H9 (cell line): ENCODE data around the gene CHID1. TPM values are rescaled to one million over a fixed set of nuclear protein-coding genes. Genes with fewer than 3 reads are reported as not detected.

Experiments used
- DNase-seq: peaks from one replicate; pipeline ENCODE4 v3.0.0-alpha.2; 2017
- H2AFZ ChIP-seq: one replicate; pipeline ENCODE4 v1.6.1; 2013; ENCODE audit warnings: mild to moderate bottlenecking, low read length, control low read depth, moderate library complexity
- H2AK5ac ChIP-seq: 2 replicates; pipeline ENCODE4 v1.6.1; 2013; ENCODE audit warnings: low read length, control low read depth, mixed read lengths; ENCODE audit not compliant: insufficient read length
- H2BK120ac ChIP-seq: one replicate; pipeline ENCODE4 v1.6.1; 2013; ENCODE audit warnings: low read depth, mild to moderate bottlenecking, low read length, control low read depth, inconsistent platforms; ENCODE audit not compliant: poor library complexity, severe bottlenecking
- H2BK12ac ChIP-seq: 2 replicates; pipeline ENCODE4 v1.6.1; 2013; ENCODE audit warnings: low read length, control low read depth, mixed read lengths, low read depth; ENCODE audit not compliant: insufficient read length
- H2BK15ac ChIP-seq: 2 replicates; pipeline ENCODE4 v1.6.1; 2013; ENCODE audit warnings: low read depth, low read length, control low read depth
- H2BK20ac ChIP-seq: one replicate; pipeline ENCODE4 v1.6.1; 2013; ENCODE audit warnings: low read depth, mild to moderate bottlenecking, low read length, control low read depth, inconsistent platforms; ENCODE audit not compliant: poor library complexity, severe bottlenecking
- H2BK5ac ChIP-seq: 2 replicates; pipeline ENCODE4 v1.6.1; 2013; ENCODE audit warnings: low read length, control low read depth, mixed read lengths; ENCODE audit not compliant: insufficient read length
- H3K14ac ChIP-seq: 2 replicates; pipeline ENCODE4 v1.6.1; 2013; ENCODE audit warnings: low read length, control low read depth; ENCODE audit not compliant: insufficient read depth
- H3K18ac ChIP-seq: 2 replicates; pipeline ENCODE4 v1.6.1; 2013; ENCODE audit warnings: low read depth, mild to moderate bottlenecking, mixed read lengths, low read length, control low read depth; ENCODE audit not compliant: insufficient read length
- H3K23ac ChIP-seq: 2 replicates; pipeline ENCODE4 v1.6.1; 2013; ENCODE audit warnings: low read length, control low read depth, mixed read lengths, low read depth; ENCODE audit not compliant: insufficient read length
- H3K23me2 ChIP-seq: 2 replicates; pipeline ENCODE4 v1.6.1; 2013; ENCODE audit warnings: low read depth, mild to moderate bottlenecking, mixed read lengths, low read length, control low read depth; ENCODE audit not compliant: insufficient read length, poor library complexity, severe bottlenecking
- H3K27ac ChIP-seq: 2 replicates; pipeline ENCODE4 v1.5.1; 2013; ENCODE audit warnings: low read length, control low read depth, mixed read lengths, low read depth; ENCODE audit not compliant: insufficient read length
- H3K27me3 ChIP-seq: 2 replicates; pipeline ENCODE4 v1.6.1; 2013; ENCODE audit warnings: low read length, control low read depth, inconsistent platforms; ENCODE audit not compliant: insufficient read depth
- H3K4ac ChIP-seq: 2 replicates; pipeline ENCODE4 v1.6.1; 2013; ENCODE audit warnings: low read depth, mild to moderate bottlenecking, control low read depth, inconsistent platforms, low read length, moderate library complexity
- H3K4me1 ChIP-seq: 2 replicates; pipeline ENCODE4 v1.6.1; 2013; ENCODE audit warnings: low read length, control low read depth, inconsistent platforms; ENCODE audit not compliant: insufficient read depth
- H3K4me2 ChIP-seq: 2 replicates; pipeline ENCODE4 v1.6.1; 2013; ENCODE audit warnings: low read length, control low read depth, mixed read lengths; ENCODE audit not compliant: insufficient read length, insufficient read depth
- H3K56ac ChIP-seq: 2 replicates; pipeline ENCODE4 v1.6.1; 2013; ENCODE audit warnings: low read depth, mild to moderate bottlenecking, mixed read lengths, low read length, control low read depth; ENCODE audit not compliant: insufficient read length
- H3K79me1 ChIP-seq: 2 replicates; pipeline ENCODE4 v1.6.1; 2013; ENCODE audit warnings: low read depth, mild to moderate bottlenecking, moderate library complexity, low read length, control low read depth, inconsistent platforms; ENCODE audit not compliant: insufficient read depth, poor library complexity, severe bottlenecking
- H3K79me2 ChIP-seq: 2 replicates; pipeline ENCODE4 v1.6.1; 2013; ENCODE audit warnings: low read length, control low read depth, inconsistent platforms; ENCODE audit not compliant: insufficient read depth
- H3K9ac ChIP-seq: 2 replicates; pipeline ENCODE4 v1.6.1; 2013; ENCODE audit warnings: low read length, control low read depth, mixed read lengths; ENCODE audit not compliant: insufficient read length; ENCODE audit errors: extremely low read depth
- H3K9me3 ChIP-seq: one replicate; pipeline ENCODE4 v1.6.1; 2013; ENCODE audit warnings: low read depth, low read length, inconsistent platforms; ENCODE audit not compliant: control insufficient read depth
- H3T11ph ChIP-seq: one replicate; pipeline ENCODE4 v1.6.1; 2013; ENCODE audit warnings: mild to moderate bottlenecking, low read length, control low read depth, inconsistent platforms
- H4K20me1 ChIP-seq: one replicate; pipeline ENCODE4 v1.6.1; 2013; ENCODE audit not compliant: control insufficient read depth, insufficient read length, insufficient read depth
- H4K5ac ChIP-seq: 2 replicates; pipeline ENCODE4 v1.6.1; 2013; ENCODE audit warnings: low read depth, mild to moderate bottlenecking, mixed read lengths, low read length, control low read depth; ENCODE audit not compliant: insufficient read length
- H4K8ac ChIP-seq: replicated peaks from 2 replicates; pipeline ENCODE4 v1.6.1; 2013; ENCODE audit warnings: low read length, control low read depth, mixed read lengths, low read depth; ENCODE audit not compliant: insufficient read length
- H4K91ac ChIP-seq: 2 replicates; pipeline ENCODE4 v1.6.1; 2013; ENCODE audit warnings: low read depth, mild to moderate bottlenecking, moderate library complexity, mixed read lengths, low read length, control low read depth; ENCODE audit not compliant: insufficient read length
- H3K27ac Mint-ChIP-seq, 3 experiments: 2 replicates in 2 of 3; 3 replicates in 1 of 3; pipeline ENCODE4 v1.8.0; 2020 to 2021; ENCODE audit warnings: mixed read lengths in 3 of 3, mild to moderate bottlenecking in 1 of 3, moderate library complexity in 1 of 3
- H3K27me3 Mint-ChIP-seq: 2 replicates; pipeline ENCODE4 v1.8.0; 2021; ENCODE audit warnings: low read depth, mild to moderate bottlenecking, moderate library complexity, mixed read lengths
- H3K36me3 Mint-ChIP-seq, 3 experiments: 2 replicates in 2 of 3; 3 replicates in 1 of 3; pipeline ENCODE4 v1.8.0; 2020 to 2021; ENCODE audit warnings: low read depth in 3 of 3, mixed read lengths in 3 of 3; ENCODE audit not compliant: insufficient read depth in 1 of 3
- H3K4me1 Mint-ChIP-seq, 2 experiments: 2 replicates each; pipeline ENCODE4 v1.8.0; 2020; ENCODE audit warnings: mixed read lengths in 2 of 2
- H3K4me3 Mint-ChIP-seq, 2 experiments: 2 replicates in 1 of 2; 3 replicates in 1 of 2; pipeline ENCODE4 v1.8.0; 2020 to 2021; ENCODE audit warnings: mild to moderate bottlenecking in 2 of 2, mixed read lengths in 2 of 2, moderate library complexity in 1 of 2
- H3K9me3 Mint-ChIP-seq, 2 experiments: 2 replicates in 1 of 2; 3 replicates in 1 of 2; pipeline ENCODE4 v1.8.0; 2020; ENCODE audit warnings: mild to moderate bottlenecking in 2 of 2, mixed read lengths in 2 of 2, moderate library complexity in 1 of 2
- WGBS: extraction: QIAGEN DNeasy Blood & Tissue Kit; methylation state at CpG from one replicate; pipeline ENCODE4 v1.1.7; 2013; ENCODE audit warnings: missing lambda C conversion rate, low lambda C conversion rate, mixed read lengths; ENCODE audit not compliant: insufficient read length; ENCODE audit errors: extremely low coverage; 5-methylcytosine and 5-hydroxymethylcytosine counted together
- total RNA-seq: library from RNA; stranded (reverse); gene quantifications from 2 replicates; pipeline ENCODE4 v1.2.1, GENCODE V29; 2021
- TF ChIP-seq, protein P1 (sequence below): fragments of 200-600 bp; sonication (generic); conservative IDR thresholded peaks from 3 replicates; pipeline ENCODE4 v1.8.0; 2021; ENCODE audit warnings: antibody characterized with exemption, mild to moderate bottlenecking

CHID1 gene
- total RNA-seq, 1 experiment from 2014 or later = 89.4 TPM

DNA sequence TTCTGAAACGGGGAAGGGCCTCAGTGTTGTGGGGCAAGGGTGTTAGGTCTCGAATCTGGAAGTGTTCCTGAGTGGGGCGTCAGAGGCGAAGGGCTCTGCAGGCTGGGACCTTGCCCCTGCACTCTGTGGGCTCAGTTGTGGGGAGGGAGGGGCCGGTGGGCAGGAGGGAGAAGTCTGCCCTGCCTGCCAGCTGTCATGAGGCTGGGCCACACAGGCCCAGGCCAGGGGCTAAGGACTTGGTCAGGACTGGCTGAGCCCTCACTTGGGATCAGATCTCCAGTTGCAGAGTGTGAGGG is 82.8 kb downstream of the CHID1 start, which contains the start of gene CRACR2B:
TSS of gene CRACR2B (plus strand) at position 23 of the 296 bp plus-strand sequence. CDS start 689 bp downstream, outside the sequence.
- Histone ChIP-seq H3K9me3 (no peaks in the 10 kb centered on the region), H4K5ac (no peak within 1 kb of the TSS)

More for the DNA sequence above, 82.8 kb downstream of the CHID1 start, which contains the start of gene CRACR2B:
- WGBS = no CpG with 5 or more reads among the region's 5 CpGs
- peaks cover 9% of the 10 kb centered on the region; the same call in 1 of the 2 replicates for H3K27me3 ChIP-seq
- no peak within 1 kb of the TSS for H2BK20ac ChIP-seq
- H4K8ac ChIP-seq = no peak within 1 kb of the TSS
- Mint-ChIP-seq H3K4me1 (peaks cover 32 to 44% of the 10 kb centered on the region in 2 experiments), H3K4me3 (peak within 1 kb of the TSS; percentile 79 to 84), H3K36me3 (peaks cover 0 to 15% (median 10%) of the 10 kb centered on the region in 3 experiments; a peak in 6 of 7 replicates), H3K27me3 (peaks cover 36% of the 10 kb centered on the region), H3K27ac (peak within 1 kb of the TSS in 2 of 3 experiments; percentile 68 to 85; a peak in 3 of 7 replicates), H3K9me3 (no peaks in the 10 kb centered on the region)
- no peak within 1 kb of the TSS for H3K4ac ChIP-seq
- H3K79me1 ChIP-seq = no peaks in the 10 kb centered on the region
- no peak within 1 kb of the TSS for H2BK15ac ChIP-seq
- no peak within 1 kb of the TSS for H3K9ac ChIP-seq
- H2BK120ac ChIP-seq = no peak within 1 kb of the TSS
- peak within 1 kb of the TSS; percentile 58 for H3K4me2 ChIP-seq
- no peak for DNase-seq
- TF ChIP-seq, protein P1, sequence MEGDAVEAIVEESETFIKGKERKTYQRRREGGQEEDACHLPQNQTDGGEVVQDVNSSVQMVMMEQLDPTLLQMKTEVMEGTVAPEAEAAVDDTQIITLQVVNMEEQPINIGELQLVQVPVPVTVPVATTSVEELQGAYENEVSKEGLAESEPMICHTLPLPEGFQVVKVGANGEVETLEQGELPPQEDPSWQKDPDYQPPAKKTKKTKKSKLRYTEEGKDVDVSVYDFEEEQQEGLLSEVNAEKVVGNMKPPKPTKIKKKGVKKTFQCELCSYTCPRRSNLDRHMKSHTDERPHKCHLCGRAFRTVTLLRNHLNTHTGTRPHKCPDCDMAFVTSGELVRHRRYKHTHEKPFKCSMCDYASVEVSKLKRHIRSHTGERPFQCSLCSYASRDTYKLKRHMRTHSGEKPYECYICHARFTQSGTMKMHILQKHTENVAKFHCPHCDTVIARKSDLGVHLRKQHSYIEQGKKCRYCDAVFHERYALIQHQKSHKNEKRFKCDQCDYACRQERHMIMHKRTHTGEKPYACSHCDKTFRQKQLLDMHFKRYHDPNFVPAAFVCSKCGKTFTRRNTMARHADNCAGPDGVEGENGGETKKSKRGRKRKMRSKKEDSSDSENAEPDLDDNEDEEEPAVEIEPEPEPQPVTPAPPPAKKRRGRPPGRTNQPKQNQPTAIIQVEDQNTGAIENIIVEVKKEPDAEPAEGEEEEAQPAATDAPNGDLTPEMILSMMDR = no peak
- peak within 1 kb of the TSS; percentile 60; the same call in 1 of the 2 replicates for H3K14ac ChIP-seq
- H2AK5ac ChIP-seq = no peak within 1 kb of the TSS
- no peak within 1 kb of the TSS for H2BK5ac ChIP-seq
- no peak within 1 kb of the TSS for H4K91ac ChIP-seq
- no peak within 1 kb of the TSS for H2BK12ac ChIP-seq
- no peaks in the 10 kb centered on the region for H3K79me2 ChIP-seq
- no peak within 1 kb of the TSS for H2AFZ ChIP-seq
- no peaks in the 10 kb centered on the region; the same call in 1 of the 2 replicates for H3K4me1 ChIP-seq
- H3K23ac ChIP-seq = no peak within 1 kb of the TSS
- peak within 1 kb of the TSS; percentile 68 for H3K18ac ChIP-seq
- peaks cover 27% of the 10 kb centered on the region for H3K23me2 ChIP-seq
- no peak within 1 kb of the TSS for H3K56ac ChIP-seq
- H4K20me1 ChIP-seq = no peaks in the 10 kb centered on the region
- no peak within 1 kb of the TSS for H3T11ph ChIP-seq
- H3K27ac ChIP-seq = no peak within 1 kb of the TSS
